GM19193 (cell line): Measurements from ENCODE around the gene ISYNA1.
A peak's percentile ranks its signal among the peaks of the same experiment; 100 is the strongest.

ENCODE experiments used
- POLR2A ChIP-seq: IDR thresholded peaks from 4 replicates; pipeline ENCODE4 v1.6.1; 2011; ENCODE audit not compliant: insufficient read depth, insufficient read length; ENCODE audit errors: extremely low read depth

The ISYNA1 gene

GRCh38 chr19:18441804-18442788 lies 4.2 kb upstream of the ISYNA1 start:
- TF ChIP-seq POLR2A, result no peak

GRCh38 chr19:18440936-18441803 lies 3.2 kb upstream of the ISYNA1 start:
- TF ChIP-seq POLR2A, result no peak

GRCh38 chr19:18440415-18440877 lies 2.5 kb upstream of the ISYNA1 start:
- TF ChIP-seq POLR2A, result peak; percentile 35

GRCh38 chr19:18439910-18440237 lies 1.9 kb upstream of the ISYNA1 start:
- TF ChIP-seq POLR2A, result no peak

- no peak for TF ChIP-seq POLR2A
Observed at GRCh38 chr19:18439025-18439909, 1.3 kb upstream of the ISYNA1 start.

GRCh38 chr19:18438331-18439024 lies 545 bp upstream of the ISYNA1 start:
- no peak for TF ChIP-seq POLR2A

- TF ChIP-seq POLR2A, result no peak
Observed at GRCh38 chr19:18436671-18437490, 1.1 kb downstream of the ISYNA1 start.

GRCh38 chr19:18435842-18436670 lies 1.9 kb downstream of the ISYNA1 start:
- no peak for TF ChIP-seq POLR2A

GRCh38 chr19:18435178-18435841 lies 2.6 kb downstream of the ISYNA1 start:
- TF ChIP-seq POLR2A, result no peak

- TF ChIP-seq POLR2A, result peak; percentile 24
Observed at GRCh38 chr19:18434411-18435175, 3.3 kb downstream of the ISYNA1 start.
